GM10266 (cell line): ENCODE results near the gene ZMAT5.
"Not testable (repeated sequence)": the region's sequence is repeated elsewhere in the genome, so short reads cannot be mapped to it uniquely, and the experiment has no call there.

Experiments
- DNase-seq: peaks from one replicate; pipeline ENCODE4 v3.0.0; 2012; ENCODE audit errors: extremely low spot score
- TF ChIP-seq, protein P1 (sequence below): IDR thresholded peaks from 2 replicates; pipeline ENCODE4 v1.5.1; 2012; ENCODE audit warnings: mild to moderate bottlenecking, low read depth; ENCODE audit not compliant: control insufficient read depth, insufficient read depth; ENCODE audit errors: missing control alignments

ZMAT5 gene

DNA sequence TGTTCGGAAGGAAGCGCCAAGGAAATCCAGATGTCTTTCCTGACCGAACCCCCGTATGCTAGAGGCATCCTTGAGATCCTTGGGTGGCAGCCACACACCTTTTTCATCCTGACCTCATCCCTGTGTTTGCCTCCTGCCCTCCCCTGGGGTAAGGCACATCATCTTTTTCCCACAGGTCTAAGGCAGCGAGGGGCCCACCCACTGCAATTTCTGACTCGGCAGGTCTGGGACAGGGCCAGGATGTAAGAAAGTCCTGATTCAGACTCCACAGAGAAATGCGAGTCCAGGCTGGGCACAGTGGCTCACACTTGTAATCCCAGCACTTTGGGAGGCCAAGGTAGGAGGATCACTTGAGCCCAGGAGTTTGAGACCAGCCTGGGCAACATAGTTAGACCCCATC lies 10.5 kb downstream of the ZMAT5 start:
- DNase-seq = no peak
- TF ChIP-seq, protein P1, sequence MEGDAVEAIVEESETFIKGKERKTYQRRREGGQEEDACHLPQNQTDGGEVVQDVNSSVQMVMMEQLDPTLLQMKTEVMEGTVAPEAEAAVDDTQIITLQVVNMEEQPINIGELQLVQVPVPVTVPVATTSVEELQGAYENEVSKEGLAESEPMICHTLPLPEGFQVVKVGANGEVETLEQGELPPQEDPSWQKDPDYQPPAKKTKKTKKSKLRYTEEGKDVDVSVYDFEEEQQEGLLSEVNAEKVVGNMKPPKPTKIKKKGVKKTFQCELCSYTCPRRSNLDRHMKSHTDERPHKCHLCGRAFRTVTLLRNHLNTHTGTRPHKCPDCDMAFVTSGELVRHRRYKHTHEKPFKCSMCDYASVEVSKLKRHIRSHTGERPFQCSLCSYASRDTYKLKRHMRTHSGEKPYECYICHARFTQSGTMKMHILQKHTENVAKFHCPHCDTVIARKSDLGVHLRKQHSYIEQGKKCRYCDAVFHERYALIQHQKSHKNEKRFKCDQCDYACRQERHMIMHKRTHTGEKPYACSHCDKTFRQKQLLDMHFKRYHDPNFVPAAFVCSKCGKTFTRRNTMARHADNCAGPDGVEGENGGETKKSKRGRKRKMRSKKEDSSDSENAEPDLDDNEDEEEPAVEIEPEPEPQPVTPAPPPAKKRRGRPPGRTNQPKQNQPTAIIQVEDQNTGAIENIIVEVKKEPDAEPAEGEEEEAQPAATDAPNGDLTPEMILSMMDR = no peak

DNA sequence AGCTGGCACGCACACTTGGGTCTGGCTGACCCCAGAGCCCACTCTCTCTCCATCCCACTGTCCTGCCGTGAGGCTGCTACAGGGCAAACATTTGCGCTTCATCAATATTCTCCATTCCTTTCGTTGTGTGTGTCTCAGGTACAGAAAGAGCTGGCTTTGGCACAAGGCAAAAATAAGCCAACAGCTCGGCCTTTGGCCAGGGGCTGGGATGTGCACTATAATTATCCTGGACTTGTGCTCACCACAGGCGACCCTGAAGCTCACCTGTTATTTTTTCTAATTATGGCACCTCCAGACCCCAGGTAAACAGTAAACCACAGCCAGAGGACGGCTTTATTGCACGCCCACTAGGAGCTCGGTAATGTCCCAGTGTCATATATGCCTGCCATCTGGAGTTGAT lies 10.9 kb downstream of the ZMAT5 start:
- TF ChIP-seq, protein P1 = no peak
- no peak for DNase-seq

DNA sequence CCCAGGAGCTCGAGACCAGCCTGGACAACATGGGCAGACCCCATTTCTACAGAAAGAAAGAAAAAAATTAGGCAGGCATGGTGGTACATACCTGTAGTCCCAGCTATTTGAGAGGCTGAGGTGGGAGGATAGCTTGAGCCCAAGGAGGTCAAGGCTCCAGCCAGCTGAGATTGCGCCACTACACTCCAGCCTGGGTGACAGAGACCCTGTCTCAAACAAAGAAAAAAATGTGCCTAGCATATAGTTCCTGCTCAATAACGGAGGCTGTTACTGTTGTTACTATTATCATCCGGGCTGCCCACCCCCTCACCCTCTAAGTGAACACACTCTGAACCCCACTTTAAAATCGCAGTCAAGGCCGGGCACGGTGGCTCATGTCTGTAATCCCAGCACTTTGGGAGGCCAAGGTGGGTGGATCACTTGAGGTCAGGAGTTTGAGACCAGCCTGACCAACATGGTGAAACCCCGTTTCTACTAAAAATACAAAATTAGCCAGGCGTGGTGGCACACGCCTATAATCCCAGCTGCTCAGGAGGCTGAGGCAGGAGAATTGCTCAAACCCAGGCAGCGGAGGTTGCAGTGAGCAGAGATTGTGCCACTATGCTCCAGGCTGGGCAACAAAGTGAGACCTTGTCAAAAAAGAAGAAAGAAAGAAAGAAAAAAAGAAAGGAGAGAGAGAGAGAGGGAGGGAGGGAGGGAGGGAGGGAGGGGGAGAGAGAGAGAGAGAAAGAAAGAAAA lies 12.0 kb downstream of the ZMAT5 start:
- DNase-seq = not testable (repeated sequence)

DNA sequence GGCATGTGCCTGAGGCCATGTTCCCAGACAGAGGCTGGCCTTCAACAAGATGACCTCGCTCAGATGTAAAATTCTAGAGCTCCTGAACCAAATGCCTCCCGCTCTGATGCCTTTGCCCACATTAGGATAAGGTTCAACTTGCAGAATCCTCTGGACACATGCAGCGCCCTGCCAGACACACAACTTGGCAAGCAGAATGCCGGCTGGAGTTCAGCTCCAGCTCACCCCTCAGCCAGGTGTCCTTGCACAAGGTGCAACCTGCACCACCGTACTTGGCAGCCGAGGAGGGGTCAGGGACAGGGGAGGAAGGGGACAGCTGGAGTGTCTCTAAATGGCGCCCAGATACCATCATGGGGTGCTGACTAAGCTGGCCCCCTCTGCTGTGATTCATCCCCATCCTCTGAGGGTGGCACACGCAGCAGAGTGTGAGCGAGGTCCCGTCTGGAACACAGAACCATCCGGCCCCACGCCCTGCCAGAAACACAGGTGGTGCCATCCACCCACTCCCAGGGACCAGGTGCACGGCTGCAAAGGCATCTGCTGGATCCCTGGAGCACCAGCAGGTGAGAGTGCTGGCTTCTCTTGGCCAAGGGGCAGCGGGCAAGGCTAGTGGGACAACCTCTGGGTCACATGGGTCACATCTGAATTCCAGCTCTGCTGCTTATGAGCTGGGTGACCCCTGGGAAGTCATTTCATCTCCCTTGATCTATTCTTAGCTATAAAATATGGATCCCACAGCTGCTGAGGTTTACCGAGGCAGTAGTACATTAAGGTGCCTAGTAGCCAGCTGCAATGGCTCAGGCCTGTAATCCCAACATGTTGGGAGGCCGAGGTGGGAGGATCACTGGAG lies 12.8 kb downstream of the ZMAT5 start:
- DNase-seq = no peak
- TF ChIP-seq, protein P1 = no peak

DNA sequence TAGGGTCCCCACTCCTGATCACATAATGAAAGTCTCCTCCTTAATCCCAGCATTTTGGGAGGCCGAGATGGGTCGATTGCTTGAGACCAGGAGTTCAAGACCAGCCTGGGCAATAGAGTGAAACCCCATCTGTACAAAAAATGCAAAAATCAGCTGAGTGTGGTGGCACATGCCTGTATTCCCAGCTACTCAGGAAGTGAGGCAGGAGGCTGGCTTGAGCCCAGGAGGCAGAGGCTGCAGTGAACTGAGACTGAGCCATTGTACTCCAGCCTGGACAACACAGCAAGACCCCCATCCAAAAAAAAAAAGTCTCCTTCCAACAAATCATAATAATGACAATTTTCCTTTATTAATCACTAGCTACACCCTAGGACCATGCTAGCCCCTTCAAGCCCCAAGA lies 15.1 kb downstream of the ZMAT5 start:
- TF ChIP-seq, protein P1 = no peak
- no peak for DNase-seq

DNA sequence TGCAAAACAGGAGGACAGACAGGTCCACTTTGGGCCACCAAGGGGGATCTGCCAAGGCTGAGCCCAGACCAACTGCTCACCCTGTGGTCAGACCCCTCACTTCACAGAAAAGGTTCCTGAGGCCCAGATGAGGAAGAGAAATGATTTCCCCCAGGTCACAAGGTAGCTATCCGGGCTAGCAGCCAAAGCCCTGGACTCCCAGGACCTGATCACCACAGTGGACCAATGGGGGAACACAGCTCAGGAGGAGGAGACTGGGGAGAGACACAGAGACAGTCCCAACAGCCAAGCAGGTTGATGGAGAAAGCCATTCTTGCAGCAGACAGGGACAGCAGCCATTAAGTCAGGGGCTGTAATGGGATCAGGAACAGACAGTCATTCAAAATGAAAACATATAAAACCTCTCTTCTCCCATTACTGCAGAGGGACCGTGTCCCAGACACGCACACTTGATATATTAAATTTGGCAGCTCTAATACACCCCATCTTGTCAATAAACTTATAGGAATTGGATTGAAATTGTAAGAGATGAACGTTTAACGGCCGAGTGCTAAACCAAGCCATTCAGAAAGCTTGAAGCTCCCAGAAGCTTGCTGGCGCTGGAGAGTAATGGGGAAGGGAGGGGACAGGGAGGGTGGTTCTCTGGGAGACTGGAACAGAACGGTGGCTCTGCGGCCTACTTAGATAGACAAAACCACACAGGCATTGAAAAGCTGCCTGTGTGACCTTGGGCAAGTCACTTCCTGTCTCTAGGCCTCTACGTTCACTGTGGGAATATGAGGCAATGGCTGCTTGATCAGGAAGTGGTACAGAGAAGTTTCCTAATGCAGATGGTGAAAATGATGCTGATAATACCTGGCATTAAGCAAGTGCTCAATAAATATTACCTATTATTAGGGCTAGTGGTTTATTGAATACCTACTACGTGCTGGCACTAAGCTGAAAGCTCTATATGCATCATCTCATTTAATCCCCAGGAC lies 16.0 kb downstream of the ZMAT5 start:
- TF ChIP-seq, protein P1 = no peak
- no peak for DNase-seq

DNA sequence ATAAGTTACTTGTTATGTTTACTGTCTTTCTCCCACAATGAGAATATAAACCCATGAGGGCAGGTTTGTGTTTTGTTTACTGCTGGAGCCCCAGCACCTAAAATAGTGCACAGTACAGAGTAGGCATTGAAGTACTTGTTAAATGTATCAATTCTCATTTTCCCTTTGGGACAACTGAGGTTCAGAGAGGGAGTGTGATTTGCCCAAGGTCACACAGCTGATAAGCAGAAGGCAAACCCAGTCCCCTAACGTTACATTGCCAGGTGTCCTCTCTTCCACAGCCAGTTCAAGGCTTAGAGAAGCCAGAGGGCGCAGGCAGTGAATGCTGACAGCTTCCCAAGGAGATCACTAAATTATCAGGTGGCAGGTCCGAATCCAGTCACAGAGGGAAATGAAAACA lies 16.8 kb downstream of the ZMAT5 start:
- TF ChIP-seq, protein P1 = no peak
- no peak for DNase-seq
